ENCODE measurements around the gene SELL. TPM values are rescaled to one million over a fixed set of nuclear protein-coding genes. Genes with fewer than 3 reads are reported as not detected.

Gene SELL
- total RNA-seq, 1 experiment from 2014 or later, result 6.2 TPM

GRCh38 chr1:169746550-169746949 lies 35.1 kb upstream of the SELL start:
- CTCF ChIA-PET, result no interaction called here
- Mint-ChIP-seq H3K27ac (ENCODE audit: unreplicated experiment) (no peak overlapping the region), H3K4me1 (ENCODE audit: low read depth, unreplicated experiment) (peaks cover 2% of the 10 kb centered on the region)

GRCh38 chr1:169745015-169745861 lies 33.8 kb upstream of the SELL start:
- H3K36me3 Mint-ChIP-seq (ENCODE audit: insufficient read depth, unreplicated experiment), result no peaks in the 10 kb centered on the region
- TF ChIP-seq, protein P1, sequence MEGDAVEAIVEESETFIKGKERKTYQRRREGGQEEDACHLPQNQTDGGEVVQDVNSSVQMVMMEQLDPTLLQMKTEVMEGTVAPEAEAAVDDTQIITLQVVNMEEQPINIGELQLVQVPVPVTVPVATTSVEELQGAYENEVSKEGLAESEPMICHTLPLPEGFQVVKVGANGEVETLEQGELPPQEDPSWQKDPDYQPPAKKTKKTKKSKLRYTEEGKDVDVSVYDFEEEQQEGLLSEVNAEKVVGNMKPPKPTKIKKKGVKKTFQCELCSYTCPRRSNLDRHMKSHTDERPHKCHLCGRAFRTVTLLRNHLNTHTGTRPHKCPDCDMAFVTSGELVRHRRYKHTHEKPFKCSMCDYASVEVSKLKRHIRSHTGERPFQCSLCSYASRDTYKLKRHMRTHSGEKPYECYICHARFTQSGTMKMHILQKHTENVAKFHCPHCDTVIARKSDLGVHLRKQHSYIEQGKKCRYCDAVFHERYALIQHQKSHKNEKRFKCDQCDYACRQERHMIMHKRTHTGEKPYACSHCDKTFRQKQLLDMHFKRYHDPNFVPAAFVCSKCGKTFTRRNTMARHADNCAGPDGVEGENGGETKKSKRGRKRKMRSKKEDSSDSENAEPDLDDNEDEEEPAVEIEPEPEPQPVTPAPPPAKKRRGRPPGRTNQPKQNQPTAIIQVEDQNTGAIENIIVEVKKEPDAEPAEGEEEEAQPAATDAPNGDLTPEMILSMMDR (IDR thresholded peaks at IDR 0.05; ENCODE audit: unreplicated experiment), result no peak
- intact Hi-C loops (cut with micrococcal nuclease; ENCODE audit: unreplicated experiment), result no loop called here
- no TSS peak for BruUV-seq (replicated peaks)
- H3K27me3 Mint-ChIP-seq (ENCODE audit: unreplicated experiment), result no peaks in the 10 kb centered on the region
- H3K4me3 Mint-ChIP-seq (ENCODE audit: low read depth, unreplicated experiment), result no peak overlapping the region
- H3K9me3 Mint-ChIP-seq (ENCODE audit: low read depth, unreplicated experiment), result peaks cover 3% of the 10 kb centered on the region
- no peak overlapping the region for H3K27ac Mint-ChIP-seq (ENCODE audit: unreplicated experiment)
- CTCF ChIA-PET, result interaction anchor here (1.0 kb wide), 1 partner anchor 91 kb away, joined by 3 read pairs; no protein-coding TSS in a partner anchor
- H3K4me1 Mint-ChIP-seq (ENCODE audit: low read depth, unreplicated experiment), result peaks cover 8% of the 10 kb centered on the region
- no peak for DNase-seq

More at GRCh38 chr1:169746550-169746949, 35.1 kb upstream of the SELL start:
- Mint-ChIP-seq H3K9me3 (ENCODE audit: low read depth, unreplicated experiment) (peaks cover 3% of the 10 kb centered on the region), H3K27me3 (ENCODE audit: unreplicated experiment) (no peaks in the 10 kb centered on the region), H3K4me3 (ENCODE audit: low read depth, unreplicated experiment) (no peak overlapping the region), H3K36me3 (ENCODE audit: insufficient read depth, unreplicated experiment) (no peaks in the 10 kb centered on the region)
- DNase-seq, result no peak
- TF ChIP-seq, protein P1 (IDR thresholded peaks at IDR 0.05; ENCODE audit: unreplicated experiment), result no peak
- BruUV-seq (replicated peaks), result no TSS peak
- intact Hi-C loops (cut with micrococcal nuclease; ENCODE audit: unreplicated experiment), result no loop called here

GRCh38 chr1:169741666-169742394 lies 30.4 kb upstream of the SELL start:
- intact Hi-C loops (cut with micrococcal nuclease; ENCODE audit: unreplicated experiment), result no loop called here
- TF ChIP-seq, protein P1 (IDR thresholded peaks at IDR 0.05; ENCODE audit: unreplicated experiment), result no peak
- Mint-ChIP-seq H3K4me3 (ENCODE audit: low read depth, unreplicated experiment) (no peak overlapping the region), H3K4me1 (ENCODE audit: low read depth, unreplicated experiment) (peaks cover 8% of the 10 kb centered on the region), H3K36me3 (ENCODE audit: insufficient read depth, unreplicated experiment) (no peaks in the 10 kb centered on the region), H3K9me3 (ENCODE audit: low read depth, unreplicated experiment) (peaks cover 3% of the 10 kb centered on the region), H3K27me3 (ENCODE audit: unreplicated experiment) (no peaks in the 10 kb centered on the region), H3K27ac (ENCODE audit: unreplicated experiment) (no peak overlapping the region)
- CTCF ChIA-PET, result no interaction called here
- no TSS peak for BruUV-seq (replicated peaks)
- DNase-seq, result no peak

DNA sequence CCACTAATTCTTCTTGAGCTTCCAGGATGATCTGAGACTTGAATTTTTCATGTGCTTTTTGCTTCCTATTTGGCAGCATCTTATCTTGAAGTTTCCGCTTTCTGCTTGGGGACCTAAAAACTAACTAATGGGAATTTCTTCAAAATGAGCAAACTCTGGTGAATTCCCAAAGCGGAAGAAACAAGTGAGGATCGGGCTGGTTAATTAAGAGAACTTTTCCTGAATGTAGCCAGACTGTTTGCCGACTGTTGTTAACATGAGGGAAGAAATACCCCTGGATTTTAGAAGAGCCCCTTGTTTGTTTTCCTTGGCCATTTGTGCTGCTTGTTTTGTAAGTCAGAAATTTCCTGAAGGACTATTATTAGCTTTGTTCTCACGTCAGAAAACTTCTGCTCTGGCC lies 28.6 kb upstream of the SELL start:
- CTCF ChIA-PET, result no interaction called here

More for the DNA sequence above, 28.6 kb upstream of the SELL start:
- Mint-ChIP-seq H3K4me3 (ENCODE audit: low read depth, unreplicated experiment) (no peak overlapping the region), H3K4me1 (ENCODE audit: low read depth, unreplicated experiment) (peaks cover 8% of the 10 kb centered on the region), H3K27me3 (ENCODE audit: unreplicated experiment) (no peaks in the 10 kb centered on the region), H3K9me3 (ENCODE audit: low read depth, unreplicated experiment) (peaks cover 3% of the 10 kb centered on the region), H3K36me3 (ENCODE audit: insufficient read depth, unreplicated experiment) (no peaks in the 10 kb centered on the region), H3K27ac (ENCODE audit: unreplicated experiment) (no peak overlapping the region)
- TF ChIP-seq, protein P1 (IDR thresholded peaks at IDR 0.05; ENCODE audit: unreplicated experiment), result no peak
- no peak for DNase-seq
- BruUV-seq (replicated peaks), result no TSS peak
- intact Hi-C loops (cut with micrococcal nuclease; ENCODE audit: unreplicated experiment), result no loop called here

All from Calu3 (cell line).